ENCODE measurements around the gene ZNF775.

ZNF775 gene

DNA sequence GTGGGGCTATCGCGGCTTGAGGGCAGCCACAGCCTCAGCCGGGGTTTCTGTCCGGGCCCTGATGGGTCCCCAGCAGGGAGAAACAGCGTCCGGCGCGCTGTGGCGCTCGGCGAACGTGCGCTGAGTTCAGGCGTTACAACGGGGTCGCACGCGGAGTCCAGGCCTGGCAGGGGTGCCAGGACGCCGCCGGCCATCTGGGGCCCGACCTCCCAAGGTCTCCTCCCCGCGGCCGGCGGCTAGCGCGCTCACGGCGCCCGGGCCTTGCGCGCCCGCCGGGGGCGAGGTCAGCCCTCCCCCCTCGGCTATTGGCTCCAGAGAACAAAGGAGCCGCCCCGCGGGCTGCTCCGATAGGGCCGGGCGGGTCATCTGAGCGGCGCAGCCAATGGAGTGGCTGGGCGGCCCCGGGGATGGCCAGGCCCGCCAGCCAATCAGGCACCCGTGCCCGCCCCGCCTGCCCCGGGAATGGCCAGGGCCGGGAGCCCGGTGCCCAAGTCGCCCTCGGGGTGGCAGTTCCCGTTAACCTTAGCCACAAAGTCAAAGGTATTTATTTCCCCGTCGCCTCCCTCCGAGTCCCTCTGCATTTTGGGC lies at the start of gene ZNF775:
ZNF775 (plus strand) TSS at position 478 of the 588 bp plus-strand sequence. CDS start 9,141 bp downstream, outside the sequence.
- H3K27ac ChIP-seq (ENCODE audit: low read length), result peak within 1 kb of the TSS; percentile 90
- H3K36me3 ChIP-seq (ENCODE audit: control insufficient read depth in 1 of 2, insufficient read depth in 2 of 2, low read length in 2 of 2), result peaks cover 5 to 6% of the 10 kb centered on the region in 2 donors
- H3K9me3 ChIP-seq (ENCODE audit: control insufficient read depth in 1 of 2, low read length in 2 of 2), result no peaks in the 10 kb centered on the region
- H3K4me3 ChIP-seq (ENCODE audit: low read depth in 1 of 2, low read length in 2 of 2), result peak within 1 kb of the TSS; percentile 89 to 98
- H3K4me1 ChIP-seq (ENCODE audit: control insufficient read depth in 1 of 2, insufficient read depth in 2 of 2, low read length in 2 of 2), result peaks cover 7 to 35% of the 10 kb centered on the region in 2 donors
- H3K27me3 ChIP-seq (ENCODE audit: low read depth, low read length), result no peaks in the 10 kb centered on the region

DNA sequence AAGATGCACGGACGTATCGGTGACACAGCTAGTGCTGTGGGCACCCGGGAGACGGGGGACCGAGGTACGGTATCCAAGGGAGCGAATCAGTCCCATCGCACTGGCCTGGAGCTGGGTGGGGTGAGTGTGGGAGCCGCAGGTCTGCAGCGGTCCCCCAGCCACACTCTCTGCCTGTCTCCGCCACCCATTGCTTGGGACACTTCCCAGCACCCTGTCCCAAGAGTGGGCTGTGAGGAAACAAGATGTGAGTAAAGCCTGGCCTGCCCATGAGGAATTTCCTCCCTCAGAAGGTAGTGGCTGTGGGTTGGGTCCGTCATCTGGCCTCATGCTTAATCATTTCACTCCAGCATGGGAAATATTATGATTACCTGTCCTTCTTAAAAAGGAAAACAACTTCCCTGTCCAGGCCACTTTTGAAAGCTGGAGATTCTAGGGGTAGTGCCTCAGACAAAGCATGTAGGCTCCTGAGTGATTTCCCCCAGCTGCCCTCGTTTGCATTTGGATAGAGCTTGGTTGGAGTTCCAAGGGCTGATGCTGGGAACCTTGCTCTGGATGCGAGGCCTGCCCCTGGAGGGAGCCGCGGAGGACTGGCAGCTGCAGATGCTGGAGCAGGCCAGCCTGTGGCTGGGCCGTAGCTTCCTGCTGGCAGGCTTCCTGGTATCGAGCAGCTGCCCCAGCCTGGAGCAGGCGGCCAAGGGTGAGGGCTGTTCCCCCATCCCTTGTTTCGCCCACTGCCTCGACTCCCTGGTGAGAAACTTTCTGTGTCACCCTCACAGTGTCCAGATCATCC lies 49.6 kb upstream of the ZNF775 start:
- Histone ChIP-seq H3K36me3 (ENCODE audit: control insufficient read depth in 1 of 2, insufficient read depth in 2 of 2, low read length in 2 of 2) (peaks cover 6 to 21% of the 10 kb centered on the region in 2 donors), H3K4me3 (ENCODE audit: low read depth in 1 of 2, low read length in 2 of 2) (no peak overlapping the region), H3K27me3 (ENCODE audit: low read depth, low read length) (no peaks in the 10 kb centered on the region), H3K27ac (ENCODE audit: low read length) (no peak overlapping the region), H3K9me3 (ENCODE audit: control insufficient read depth in 1 of 2, low read length in 2 of 2) (no peaks in the 10 kb centered on the region), H3K4me1 (ENCODE audit: control insufficient read depth in 1 of 2, insufficient read depth in 2 of 2, low read length in 2 of 2) (peaks cover 0 to 1% of the 10 kb centered on the region in 2 donors)

DNA sequence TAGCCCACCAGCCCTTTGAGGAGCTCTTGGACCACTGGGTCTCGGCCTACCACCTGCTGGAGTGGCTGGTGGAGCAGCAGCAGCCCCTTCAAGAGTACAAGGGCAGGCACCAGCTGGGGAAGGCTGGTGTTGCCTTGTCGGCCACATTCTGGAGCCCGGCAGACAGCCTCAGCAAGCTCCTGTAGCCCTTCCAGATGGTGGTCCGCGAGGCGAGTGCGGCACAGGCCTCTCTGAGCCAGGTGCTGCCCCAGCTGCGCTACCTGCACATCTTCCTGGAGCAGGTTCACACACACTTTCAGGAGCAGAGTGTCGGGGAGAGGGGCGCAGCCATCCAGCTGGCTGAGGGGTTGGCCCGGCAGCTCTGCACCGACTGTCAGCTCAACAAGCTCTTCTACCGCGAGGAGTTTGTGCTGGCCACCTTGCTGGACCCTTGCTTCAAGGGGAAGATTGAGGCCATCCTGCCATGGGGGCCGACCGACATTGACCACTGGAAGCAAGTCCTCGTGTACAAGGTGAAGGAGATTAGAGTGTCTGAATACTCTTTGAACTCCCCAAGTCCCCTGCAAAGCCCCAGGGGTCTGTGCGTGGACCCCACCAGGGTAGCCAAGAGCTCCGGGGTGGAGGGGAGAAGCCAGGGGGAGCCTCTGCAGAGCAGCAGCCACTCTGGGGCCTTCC lies 48.8 kb upstream of the ZNF775 start:
- Histone ChIP-seq H3K27ac (ENCODE audit: low read length) (no peak overlapping the region), H3K27me3 (ENCODE audit: low read depth, low read length) (no peaks in the 10 kb centered on the region), H3K4me1 (ENCODE audit: control insufficient read depth in 1 of 2, insufficient read depth in 2 of 2, low read length in 2 of 2) (peaks cover 0 to 10% of the 10 kb centered on the region in 2 donors), H3K4me3 (ENCODE audit: low read depth in 1 of 2, low read length in 2 of 2) (no peak overlapping the region), H3K36me3 (ENCODE audit: control insufficient read depth in 1 of 2, insufficient read depth in 2 of 2, low read length in 2 of 2) (peaks cover 6 to 21% of the 10 kb centered on the region in 2 donors), H3K9me3 (ENCODE audit: control insufficient read depth in 1 of 2, low read length in 2 of 2) (no peaks in the 10 kb centered on the region)

DNA sequence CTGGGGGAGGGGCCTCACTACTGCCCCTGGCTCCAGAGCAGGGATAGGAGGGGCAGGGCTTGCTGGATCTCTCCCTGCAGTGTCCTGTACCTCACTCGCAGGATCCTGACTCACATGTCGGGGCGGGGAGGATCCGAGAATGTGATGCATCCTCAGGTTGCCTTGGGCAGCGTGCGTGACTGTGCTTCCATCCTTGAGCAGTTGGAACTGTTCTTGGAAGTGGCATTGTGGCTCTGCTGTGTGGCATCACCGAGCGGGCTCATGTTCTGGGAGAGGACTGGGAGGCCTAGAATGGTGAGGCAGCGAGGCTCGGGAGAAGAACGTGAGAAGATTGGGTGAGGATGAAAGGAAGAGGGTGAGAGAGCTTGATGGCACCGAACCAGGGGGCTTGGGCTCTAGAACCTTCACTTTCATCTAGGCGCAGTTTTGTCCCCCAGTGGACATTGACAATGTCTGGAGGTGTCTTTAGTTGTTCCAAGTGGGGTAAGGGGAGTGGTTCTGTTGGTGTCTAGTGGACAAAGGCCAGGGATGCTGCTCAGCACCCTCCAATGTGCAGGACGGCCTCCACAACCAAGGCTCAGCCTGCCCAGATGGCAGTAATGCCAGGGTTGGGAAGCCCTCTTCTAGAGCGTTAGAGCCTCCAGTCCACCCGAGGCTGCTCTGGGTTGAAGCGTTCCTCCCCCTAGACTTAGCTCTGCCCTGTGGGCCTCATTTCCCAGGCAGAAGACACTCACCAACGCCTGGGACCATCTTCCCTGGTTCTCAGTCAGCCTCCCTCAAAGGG lies 46.1 kb upstream of the ZNF775 start:
- Histone ChIP-seq H3K4me3 (ENCODE audit: low read depth in 1 of 2, low read length in 2 of 2) (no peak overlapping the region), H3K4me1 (ENCODE audit: control insufficient read depth in 1 of 2, insufficient read depth in 2 of 2, low read length in 2 of 2) (peaks cover 8 to 36% of the 10 kb centered on the region in 2 donors), H3K9me3 (ENCODE audit: control insufficient read depth in 1 of 2, low read length in 2 of 2) (no peaks in the 10 kb centered on the region), H3K36me3 (ENCODE audit: control insufficient read depth in 1 of 2, insufficient read depth in 2 of 2, low read length in 2 of 2) (peaks cover 0 to 25% of the 10 kb centered on the region in 2 donors), H3K27ac (ENCODE audit: low read length) (no peak overlapping the region), H3K27me3 (ENCODE audit: low read depth, low read length) (no peaks in the 10 kb centered on the region)

DNA sequence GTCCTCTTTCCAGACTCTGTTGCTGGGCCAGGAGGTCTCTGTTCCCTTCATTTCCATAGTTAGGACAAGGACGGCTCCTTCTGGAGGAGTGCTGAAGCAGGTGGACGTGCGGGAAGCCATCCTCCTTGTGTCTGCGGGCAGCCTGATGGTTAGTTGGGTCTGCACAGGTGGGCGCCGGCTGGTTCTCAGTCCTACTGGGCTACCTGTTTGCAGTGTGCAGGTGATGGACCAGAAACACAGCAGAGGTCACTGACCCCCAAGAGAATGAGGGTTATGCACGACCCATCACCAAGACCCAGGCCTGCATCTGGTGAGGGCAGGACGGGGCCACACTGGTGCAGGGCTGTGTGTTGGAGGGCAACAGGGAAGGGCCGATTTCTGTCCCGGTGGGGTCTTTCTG lies 45.5 kb upstream of the ZNF775 start:
- Histone ChIP-seq H3K9me3 (ENCODE audit: control insufficient read depth in 1 of 2, low read length in 2 of 2) (no peaks in the 10 kb centered on the region), H3K36me3 (ENCODE audit: control insufficient read depth in 1 of 2, insufficient read depth in 2 of 2, low read length in 2 of 2) (peaks cover 0 to 25% of the 10 kb centered on the region in 2 donors), H3K4me1 (ENCODE audit: control insufficient read depth in 1 of 2, insufficient read depth in 2 of 2, low read length in 2 of 2) (peaks cover 9 to 42% of the 10 kb centered on the region in 2 donors), H3K4me3 (ENCODE audit: low read depth in 1 of 2, low read length in 2 of 2) (no peak overlapping the region), H3K27me3 (ENCODE audit: low read depth, low read length) (no peaks in the 10 kb centered on the region), H3K27ac (ENCODE audit: low read length) (no peak overlapping the region)

DNA sequence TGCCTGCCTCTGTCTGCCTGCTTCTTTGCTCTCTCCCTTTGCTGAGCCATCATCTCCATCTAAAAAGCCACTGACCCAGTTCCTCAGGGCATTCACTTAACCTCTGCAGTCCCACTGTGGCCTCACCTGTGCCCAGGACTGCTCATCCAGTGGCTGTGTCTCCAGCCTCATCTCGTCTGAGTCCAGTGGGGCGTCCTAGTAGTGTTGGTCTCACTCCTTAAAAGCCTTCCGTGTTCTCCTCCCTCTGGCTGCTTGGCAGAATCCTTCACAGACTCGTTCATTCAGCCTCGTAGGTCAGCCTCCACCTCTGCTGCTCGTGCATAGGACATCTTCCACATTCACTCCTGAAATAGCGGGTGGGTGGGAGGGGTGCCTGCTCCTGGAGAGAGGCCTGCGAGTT lies 45.0 kb upstream of the ZNF775 start:
- Histone ChIP-seq H3K36me3 (ENCODE audit: control insufficient read depth in 1 of 2, insufficient read depth in 2 of 2, low read length in 2 of 2) (peaks cover 0 to 21% of the 10 kb centered on the region in 2 donors), H3K9me3 (ENCODE audit: control insufficient read depth in 1 of 2, low read length in 2 of 2) (no peaks in the 10 kb centered on the region), H3K27me3 (ENCODE audit: low read depth, low read length) (no peaks in the 10 kb centered on the region), H3K4me3 (ENCODE audit: low read depth in 1 of 2, low read length in 2 of 2) (no peak overlapping the region), H3K27ac (ENCODE audit: low read length) (no peak overlapping the region), H3K4me1 (ENCODE audit: control insufficient read depth in 1 of 2, insufficient read depth in 2 of 2, low read length in 2 of 2) (peaks cover 9 to 46% of the 10 kb centered on the region in 2 donors)

DNA sequence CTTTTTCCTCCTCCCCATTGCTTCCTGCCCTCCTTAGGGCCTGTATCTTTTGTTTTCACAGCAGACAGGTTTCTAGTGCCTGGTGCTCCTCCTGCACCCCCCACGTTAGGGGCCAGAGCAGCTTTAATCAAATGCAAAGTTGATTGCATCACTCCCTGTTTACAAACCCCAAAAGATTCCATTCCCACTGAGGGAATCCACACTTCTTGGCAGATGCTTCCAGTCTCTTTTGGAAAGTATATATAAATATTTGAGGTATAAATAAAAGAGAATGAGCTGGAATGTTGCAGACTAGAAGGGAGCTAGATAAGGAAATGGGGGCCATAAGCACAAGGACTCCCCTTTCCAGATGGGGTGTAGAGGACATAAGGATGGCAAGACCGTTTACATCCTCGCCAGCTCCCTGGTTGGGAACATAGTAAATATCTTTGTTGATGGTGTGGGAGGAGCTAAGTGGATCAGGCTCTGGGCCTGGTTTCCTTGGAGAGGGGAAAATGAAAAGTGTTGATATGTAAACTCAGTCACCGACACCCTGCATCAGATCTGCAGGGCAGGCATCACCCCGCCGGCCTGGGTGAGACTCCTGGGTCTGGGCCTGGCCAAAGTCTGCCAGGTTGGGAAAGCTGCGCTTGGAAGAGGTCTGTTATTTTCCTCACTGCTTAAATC lies 43.9 kb upstream of the ZNF775 start:
- H3K4me1 ChIP-seq (ENCODE audit: control insufficient read depth in 1 of 2, insufficient read depth in 2 of 2, low read length in 2 of 2), result peaks cover 9 to 58% of the 10 kb centered on the region in 2 donors

DNA sequence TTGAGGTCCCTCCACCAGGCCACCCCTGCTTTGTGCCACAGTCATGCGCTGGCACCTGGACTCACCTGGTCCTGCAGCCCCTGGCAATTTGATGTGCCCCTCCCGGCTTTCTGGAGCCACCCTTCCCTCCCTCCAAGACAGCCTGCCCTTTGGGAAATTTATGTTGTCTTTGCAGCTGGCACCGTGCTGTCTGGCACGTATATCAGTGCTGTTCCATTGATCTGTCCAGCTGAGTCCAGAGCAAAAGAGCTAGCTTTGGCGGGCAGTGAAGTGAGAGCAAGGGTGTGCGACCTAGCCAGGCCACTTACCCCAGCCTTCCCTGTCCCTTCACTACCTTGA lies 43.4 kb upstream of the ZNF775 start:
- Histone ChIP-seq H3K9me3 (ENCODE audit: control insufficient read depth in 1 of 2, low read length in 2 of 2) (no peaks in the 10 kb centered on the region), H3K4me3 (ENCODE audit: low read depth in 1 of 2, low read length in 2 of 2) (no peak overlapping the region), H3K36me3 (ENCODE audit: control insufficient read depth in 1 of 2, insufficient read depth in 2 of 2, low read length in 2 of 2) (peaks cover 0 to 12% of the 10 kb centered on the region in 2 donors), H3K27me3 (ENCODE audit: low read depth, low read length) (no peaks in the 10 kb centered on the region), H3K27ac (ENCODE audit: low read length) (no peak overlapping the region), H3K4me1 (ENCODE audit: control insufficient read depth in 1 of 2, insufficient read depth in 2 of 2, low read length in 2 of 2) (peaks cover 9 to 59% of the 10 kb centered on the region in 2 donors)

More for the DNA sequence above, 43.9 kb upstream of the ZNF775 start:
- no peaks in the 10 kb centered on the region for H3K27me3 ChIP-seq (ENCODE audit: low read depth, low read length)
- no peak overlapping the region for H3K27ac ChIP-seq (ENCODE audit: low read length)
- H3K9me3 ChIP-seq (ENCODE audit: control insufficient read depth in 1 of 2, low read length in 2 of 2), result no peaks in the 10 kb centered on the region
- peaks cover 0 to 12% of the 10 kb centered on the region in 2 donors for H3K36me3 ChIP-seq (ENCODE audit: control insufficient read depth in 1 of 2, insufficient read depth in 2 of 2, low read length in 2 of 2)
- H3K4me3 ChIP-seq (ENCODE audit: low read depth in 1 of 2, low read length in 2 of 2), result no peak overlapping the region

DNA sequence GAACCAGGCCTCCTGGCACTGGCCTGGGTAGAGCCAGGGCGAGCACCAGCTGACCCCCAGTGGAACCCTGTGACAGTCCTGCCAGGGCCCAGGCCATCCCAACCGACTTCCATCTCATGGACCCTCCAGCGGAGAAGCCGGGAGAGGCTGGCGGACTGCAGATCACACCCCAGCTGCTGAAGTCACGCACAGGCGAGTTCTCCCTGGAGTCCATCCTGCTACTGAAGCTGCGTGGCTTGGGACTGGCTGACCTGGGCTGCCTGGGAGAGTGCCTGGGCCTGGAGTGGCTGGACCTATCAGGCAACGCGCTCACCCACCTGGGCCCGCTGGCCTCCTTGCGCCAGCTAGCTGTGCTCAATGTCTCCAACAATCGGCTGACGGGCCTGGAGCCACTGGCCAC lies 42.4 kb upstream of the ZNF775 start:
- no peaks in the 10 kb centered on the region for H3K27me3 ChIP-seq (ENCODE audit: low read depth, low read length)
- no peak overlapping the region for H3K27ac ChIP-seq (ENCODE audit: low read length)
- H3K36me3 ChIP-seq (ENCODE audit: control insufficient read depth in 1 of 2, insufficient read depth in 2 of 2, low read length in 2 of 2), result peaks cover 0 to 8% of the 10 kb centered on the region in 2 donors
- no peak overlapping the region for H3K4me3 ChIP-seq (ENCODE audit: low read depth in 1 of 2, low read length in 2 of 2)
- peaks cover 9 to 61% of the 10 kb centered on the region in 2 donors for H3K4me1 ChIP-seq (ENCODE audit: control insufficient read depth in 1 of 2, insufficient read depth in 2 of 2, low read length in 2 of 2)
- no peaks in the 10 kb centered on the region for H3K9me3 ChIP-seq (ENCODE audit: control insufficient read depth in 1 of 2, low read length in 2 of 2)

DNA sequence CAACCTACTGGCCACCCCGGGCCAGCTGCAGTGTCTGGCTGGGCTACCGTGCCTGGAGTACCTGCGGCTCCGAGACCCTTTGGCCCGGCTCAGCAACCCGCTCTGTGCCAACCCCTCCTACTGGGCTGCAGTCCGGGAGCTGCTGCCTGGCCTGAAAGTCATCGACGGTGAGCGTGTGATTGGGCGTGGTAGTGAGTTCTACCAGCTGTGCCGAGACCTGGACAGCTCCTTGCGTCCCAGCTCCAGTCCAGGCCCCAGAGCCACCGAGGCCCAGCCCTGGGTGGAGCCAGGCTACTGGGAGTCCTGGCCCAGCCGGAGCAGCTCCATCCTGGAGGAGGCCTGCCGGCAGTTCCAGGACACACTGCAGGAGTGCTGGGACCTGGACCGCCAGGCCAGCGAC lies 42.0 kb upstream of the ZNF775 start:
- H3K27ac ChIP-seq (ENCODE audit: low read length), result no peak overlapping the region
- H3K27me3 ChIP-seq (ENCODE audit: low read depth, low read length), result no peaks in the 10 kb centered on the region
- peaks cover 9 to 65% of the 10 kb centered on the region in 2 donors for H3K4me1 ChIP-seq (ENCODE audit: control insufficient read depth in 1 of 2, insufficient read depth in 2 of 2, low read length in 2 of 2)
- H3K9me3 ChIP-seq (ENCODE audit: control insufficient read depth in 1 of 2, low read length in 2 of 2), result no peaks in the 10 kb centered on the region
- H3K4me3 ChIP-seq (ENCODE audit: low read depth in 1 of 2, low read length in 2 of 2), result no peak overlapping the region
- H3K36me3 ChIP-seq (ENCODE audit: control insufficient read depth in 1 of 2, insufficient read depth in 2 of 2, low read length in 2 of 2), result peaks cover 0 to 8% of the 10 kb centered on the region in 2 donors

Measured in muscle layer of duodenum (tissue), 2 donors.